NCI-H69 (cell line): ENCODE measurements around the gene AOC3.
"Not testable (repeated sequence)": the region's sequence is repeated elsewhere in the genome, so short reads cannot be mapped to it uniquely, and the experiment has no call there.

Experiments used
- DNase-seq: peaks from one replicate; lab custom pipeline; 2025; lab: John Stamatoyannopoulos, UW

The AOC3 gene

GRCh38 chr17:42867694-42868261 lies 16.8 kb downstream of the AOC3 start:
- DNase-seq = not testable (repeated sequence)

GRCh38 chr17:42868338-42868737 lies 17.3 kb downstream of the AOC3 start:
- DNase-seq = no peak

- no peak for DNase-seq
These were observed 20.6 kb downstream of the AOC3 start for GRCh38 chr17:42871647-42872046.

DNA sequence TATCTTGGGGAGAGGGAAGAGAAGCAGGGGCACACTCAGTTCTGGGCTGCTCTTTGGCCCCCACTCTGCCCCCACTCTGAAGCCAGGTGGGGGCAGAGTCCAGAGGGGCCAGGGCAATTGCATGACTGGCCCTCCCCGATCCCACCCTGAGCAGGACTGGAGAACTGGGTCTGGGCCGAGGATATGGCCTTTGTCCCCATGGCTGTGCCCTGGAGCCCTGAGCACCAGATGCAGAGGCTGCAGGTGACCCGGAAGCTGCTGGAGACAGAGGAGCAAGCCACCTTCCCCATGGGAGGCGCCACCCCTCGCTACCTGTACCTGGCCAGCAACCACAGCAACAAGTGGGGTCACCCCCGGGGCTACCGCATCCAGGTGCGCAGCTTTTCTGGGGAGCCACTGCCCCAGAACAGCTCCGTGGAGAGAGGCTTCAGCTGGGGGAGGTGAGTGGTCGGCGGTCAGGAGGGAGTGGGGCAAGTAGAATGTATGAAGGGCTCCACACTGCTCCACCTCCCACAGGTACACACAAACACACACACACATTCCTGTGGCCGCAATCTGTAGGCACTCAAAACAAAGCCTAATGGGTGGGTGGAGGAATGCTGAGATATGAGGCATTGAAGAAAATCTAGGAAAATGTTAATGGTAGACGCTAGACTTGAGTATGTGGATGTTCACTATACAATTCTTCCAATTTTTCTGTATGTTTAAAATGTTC lies 21.4 kb downstream of the AOC3 start:
- no peak for DNase-seq

GRCh38 chr17:42873315-42873714 lies 22.3 kb downstream of the AOC3 start:
- DNase-seq = no peak

DNA sequence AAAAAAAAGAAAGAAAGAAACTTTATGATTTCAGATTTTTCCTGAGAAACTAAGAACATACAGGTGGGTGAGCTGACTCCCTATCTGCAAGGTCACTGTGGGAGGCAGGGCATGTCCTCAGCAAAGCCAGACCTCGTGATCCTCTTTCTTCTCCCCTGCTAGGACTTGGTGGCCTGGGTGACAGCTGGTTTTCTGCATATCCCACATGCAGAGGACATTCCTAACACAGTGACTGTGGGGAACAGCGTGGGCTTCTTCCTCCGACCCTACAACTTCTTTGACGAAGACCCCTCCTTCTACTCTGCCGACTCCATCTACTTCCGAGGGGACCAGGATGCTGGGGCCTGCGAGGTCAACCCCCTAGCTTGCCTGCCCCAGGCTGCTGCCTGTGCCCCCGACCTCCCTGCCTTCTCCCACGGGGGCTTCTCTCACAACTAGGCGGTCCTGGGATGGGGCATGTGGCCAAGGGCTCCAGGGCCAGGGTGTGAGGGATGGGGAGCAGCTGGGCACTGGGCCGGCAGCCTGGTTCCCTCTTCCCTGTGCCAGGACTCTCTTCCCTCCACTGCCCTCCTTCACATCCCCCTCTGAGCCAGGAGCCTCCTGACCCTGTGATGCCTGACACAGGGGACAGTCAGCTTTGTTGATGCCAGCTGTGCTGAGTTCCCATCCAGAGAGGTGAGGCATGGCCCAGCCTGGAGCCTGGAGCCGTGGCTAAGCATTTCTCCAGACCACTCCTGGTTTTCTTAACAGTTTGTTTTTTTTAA lies 23.1 kb downstream of the AOC3 start:
- not testable (repeated sequence) for DNase-seq

DNA sequence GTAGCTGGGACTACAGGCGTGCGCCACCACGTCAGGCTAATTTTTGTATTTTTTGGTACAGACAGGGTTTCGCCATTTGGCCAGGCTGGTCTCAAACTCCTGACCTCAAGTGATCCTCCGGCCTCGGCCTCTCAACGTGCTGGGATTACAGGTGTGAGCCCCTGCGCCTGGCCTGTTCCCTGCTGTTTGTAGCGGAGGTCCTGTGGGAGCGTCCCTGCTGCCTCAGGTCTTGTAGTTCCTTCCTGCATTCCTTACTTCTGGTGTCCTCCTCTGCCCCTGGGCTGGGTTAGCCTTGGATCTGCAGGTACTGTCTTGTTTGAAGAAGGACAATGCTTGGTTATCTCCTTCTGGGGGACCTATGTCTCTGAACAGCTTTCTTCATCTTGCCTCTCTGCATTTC lies 26.0 kb downstream of the AOC3 start:
- no peak for DNase-seq

- peak; percentile 83 for DNase-seq
These were observed 27.3 kb downstream of the AOC3 start for GRCh38 chr17:42878123-42878880.

DNA sequence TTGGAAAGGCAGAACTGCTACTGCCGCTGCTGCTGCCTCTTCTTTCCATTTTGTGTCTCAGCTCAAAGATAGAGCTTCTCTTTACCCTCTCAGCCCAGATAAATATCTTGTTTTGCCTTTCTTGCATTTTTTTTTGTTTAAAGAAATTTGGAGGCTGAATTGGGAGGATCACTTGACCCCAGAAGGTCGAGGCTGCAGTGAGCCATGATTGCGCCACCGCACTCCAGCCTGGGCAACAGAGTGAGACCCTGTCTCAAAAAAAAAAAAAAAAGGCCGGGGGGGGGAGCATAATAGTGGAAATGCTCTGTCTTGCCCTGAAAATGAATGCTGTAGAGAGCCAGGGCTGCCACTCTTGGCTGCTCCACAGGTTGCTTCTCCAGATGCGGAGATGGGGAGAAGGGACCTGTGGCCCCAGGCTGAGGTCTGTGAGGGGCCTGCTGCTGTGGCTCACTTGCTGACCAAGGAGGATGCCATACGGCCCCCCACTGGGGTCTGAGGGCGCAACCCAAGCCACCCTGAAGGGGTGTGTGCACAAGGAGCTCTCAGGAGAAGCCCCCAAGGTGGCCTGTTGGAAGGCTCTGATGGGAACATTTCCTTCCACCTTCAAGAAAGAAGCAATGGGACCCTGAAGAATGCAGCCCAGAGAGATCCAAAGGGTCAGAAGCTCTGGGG lies 28.1 kb downstream of the AOC3 start:
- DNase-seq = no peak

DNA sequence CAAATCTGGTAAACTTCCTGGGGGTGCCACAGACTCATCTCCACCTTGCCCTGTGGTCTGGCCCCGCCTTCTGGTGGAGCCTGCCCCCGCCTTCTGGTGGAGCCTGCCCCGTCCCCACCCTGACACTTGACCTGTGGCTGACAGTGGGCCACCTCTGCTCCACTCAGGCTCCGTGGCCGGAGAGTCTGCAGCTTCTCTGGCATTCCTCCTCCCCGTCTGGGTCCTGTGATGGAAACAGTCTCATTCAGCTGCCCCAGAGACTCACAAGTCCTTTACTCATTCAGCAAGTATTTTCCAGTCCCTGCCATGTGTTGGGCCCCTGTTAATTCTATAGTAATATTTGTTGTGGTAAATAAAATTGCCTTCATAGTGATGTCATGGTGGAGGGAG lies 28.6 kb downstream of the AOC3 start:
- DNase-seq = no peak

DNA sequence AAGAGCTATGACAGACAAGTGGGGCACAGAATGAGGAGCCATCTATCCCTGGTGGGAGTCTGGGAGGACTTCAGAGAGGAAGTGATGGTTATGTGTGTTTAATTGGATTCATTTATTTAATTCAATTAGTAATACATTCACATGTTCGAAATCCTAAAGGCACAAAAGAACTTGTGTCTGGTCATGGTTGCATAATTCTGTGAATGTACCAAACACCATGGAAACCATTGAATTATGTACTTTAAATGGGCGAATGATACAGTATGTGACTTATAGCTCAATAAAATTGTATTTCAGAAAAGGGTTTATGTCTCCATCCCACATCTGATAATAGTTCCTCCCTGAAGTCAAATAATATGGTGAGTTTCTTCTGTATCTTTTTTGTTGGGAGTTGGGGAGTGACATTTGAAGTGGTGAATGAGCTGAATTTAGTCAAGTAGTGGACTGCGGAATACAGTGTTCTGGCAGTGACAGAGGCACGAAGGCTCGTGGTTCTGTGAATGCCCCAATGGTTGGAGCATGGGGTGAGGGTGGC lies 29.8 kb downstream of the AOC3 start:
- no peak for DNase-seq

- not testable (repeated sequence) for DNase-seq
These were observed 30.7 kb downstream of the AOC3 start for GRCh38 chr17:42881706-42882105.

GRCh38 chr17:42882166-42882565 lies 31.2 kb downstream of the AOC3 start:
- no peak for DNase-seq

DNA sequence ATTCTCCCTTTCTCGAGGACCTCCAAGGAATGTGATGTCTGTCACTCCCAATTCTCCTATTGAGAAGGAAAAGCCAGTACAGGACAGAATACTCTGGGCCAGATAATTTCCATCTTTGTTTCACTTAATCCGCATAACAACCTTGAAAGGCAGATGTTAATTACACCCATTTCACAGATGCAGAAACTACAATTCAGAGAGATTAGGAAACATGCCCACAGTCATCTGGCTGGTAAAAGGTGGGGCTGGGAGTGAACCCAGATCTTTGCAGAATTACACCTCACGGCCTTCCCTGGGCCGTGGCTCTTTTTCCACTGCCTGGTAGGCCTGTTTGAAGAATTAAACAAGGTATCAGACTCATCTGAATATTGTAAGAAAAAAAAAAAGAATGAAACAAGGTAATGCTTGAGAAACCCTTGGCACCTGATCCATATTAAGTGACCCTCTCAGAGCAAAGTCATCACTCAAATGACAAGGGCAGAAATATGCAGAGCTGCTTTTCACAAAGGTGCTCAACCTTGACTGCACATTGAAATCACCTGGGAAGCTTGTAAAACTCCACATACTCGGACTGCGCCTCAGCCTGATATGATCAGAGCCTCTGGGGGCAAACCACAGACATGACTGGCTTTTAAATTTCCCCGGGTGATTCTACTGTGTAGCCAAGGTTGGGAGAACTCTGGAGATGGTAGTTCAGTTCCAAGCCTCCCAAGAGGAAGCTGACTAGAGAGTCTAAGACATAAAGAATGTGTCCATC lies 33.0 kb downstream of the AOC3 start:
- no peak for DNase-seq

DNA sequence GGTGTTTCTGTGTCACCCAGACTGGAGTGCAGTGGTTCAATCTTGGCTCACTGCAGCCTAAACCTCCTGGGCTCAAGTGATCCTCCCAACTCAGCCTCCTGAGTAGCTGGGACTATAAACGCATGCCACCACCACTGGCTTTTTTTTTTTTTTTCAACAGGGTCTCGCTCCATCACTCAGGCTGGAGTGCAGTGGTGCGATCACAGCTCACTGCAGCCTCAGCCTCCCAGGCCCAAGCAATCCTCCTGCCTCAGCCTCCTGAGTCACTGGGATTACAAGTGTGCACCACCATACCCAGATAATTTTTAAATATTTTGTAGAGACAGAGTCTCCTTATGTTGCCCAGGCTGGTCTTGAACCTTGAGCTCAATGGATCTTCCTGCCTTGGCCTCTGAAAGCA lies 34.8 kb downstream of the AOC3 start:
- not testable (repeated sequence) for DNase-seq

GRCh38 chr17:42886283-42887176 lies 35.5 kb downstream of the AOC3 start:
- DNase-seq = no peak

DNA sequence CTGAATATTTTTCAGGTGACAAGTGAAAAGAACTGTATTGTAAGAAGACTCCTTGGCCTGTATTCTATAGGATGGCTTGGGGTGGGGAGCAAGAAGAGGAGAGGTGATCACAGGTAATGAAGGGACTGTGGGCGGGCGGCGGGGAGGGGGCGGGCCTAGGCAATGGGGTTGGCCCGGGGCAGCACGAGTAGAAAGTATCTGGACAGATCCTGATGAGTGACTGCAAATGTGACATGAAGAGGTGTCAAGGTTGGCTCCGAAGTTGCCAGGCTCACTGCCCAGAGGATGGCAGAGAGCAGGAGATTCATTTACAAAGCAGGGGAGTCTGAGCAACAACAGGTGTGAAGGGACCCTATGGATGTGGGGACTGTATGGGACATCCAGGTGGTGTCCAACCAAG lies 38.8 kb downstream of the AOC3 start:
- no peak for DNase-seq

DNA sequence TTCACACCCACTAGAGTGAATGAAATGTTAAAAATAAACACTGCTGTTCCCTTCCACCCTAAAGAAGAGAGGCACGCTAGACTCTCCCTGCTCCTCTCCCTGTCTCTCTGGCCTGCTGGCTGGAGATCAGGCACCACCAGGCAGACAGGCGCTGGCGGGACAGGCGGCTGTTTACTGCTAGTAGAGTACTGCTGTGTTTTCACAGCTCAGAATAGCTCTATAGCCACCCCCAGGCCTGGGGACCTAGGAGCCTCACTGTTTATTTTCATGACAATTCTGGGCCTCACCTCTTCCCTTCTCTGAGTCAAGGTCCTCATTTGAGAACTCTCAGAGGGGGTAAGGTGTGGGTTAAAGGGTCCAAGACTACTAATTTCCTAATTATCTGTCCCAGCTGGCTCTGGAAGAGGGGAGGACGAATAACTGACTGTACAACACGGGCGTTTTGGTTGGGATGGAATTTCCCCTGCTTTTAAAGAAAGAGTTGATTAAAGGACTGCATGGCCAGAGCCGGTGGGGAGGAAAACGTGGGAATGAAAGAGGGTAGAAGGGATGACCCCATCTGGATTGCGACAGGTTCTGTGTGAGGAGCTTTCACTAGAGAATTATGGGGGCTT lies 40.6 kb downstream of the AOC3 start:
- peak; percentile 13 for DNase-seq

DNA sequence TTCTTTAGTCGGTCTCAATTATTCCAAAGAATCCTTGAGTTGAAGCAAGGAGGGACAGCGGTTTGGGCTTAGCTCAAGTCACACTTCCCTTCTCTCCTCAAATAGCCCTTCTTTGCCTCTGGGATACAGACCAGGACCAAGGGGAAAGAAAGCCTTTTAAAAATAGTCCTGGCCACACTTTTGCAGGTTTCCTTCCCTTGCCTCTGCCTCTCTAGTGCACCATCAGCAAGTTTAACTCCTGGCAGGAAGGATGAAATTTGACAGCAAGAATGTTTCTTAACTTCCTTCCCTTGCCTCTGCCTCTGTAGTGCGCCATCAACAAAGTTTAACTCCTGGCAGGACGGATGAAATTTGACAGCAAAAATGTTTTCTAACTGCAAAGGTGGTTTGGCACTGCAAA lies 42.4 kb downstream of the AOC3 start:
- no peak for DNase-seq
